Measurements from ENCODE around the gene RAD51B. TPM values are rescaled to one million over a fixed set of nuclear protein-coding genes. Genes with fewer than 3 reads are reported as not detected.

RAD51B gene
- total RNA-seq, 2 donors from 2014 or later: 22.8 to 33.8 TPM

GRCh38 chr14:67852926-67853604 is 33.5 kb downstream of the RAD51B start:
- Histone ChIP-seq H3K4me1 (ENCODE audit: control insufficient read depth, insufficient read depth, low read length) (no peaks in the 10 kb centered on the region), H3K27ac (ENCODE audit: low read depth, low read length) (no peak overlapping the region), H3K27me3 (ENCODE audit: control insufficient read depth, insufficient read depth, low read length, poor library complexity, severe bottlenecking) (no peaks in the 10 kb centered on the region), H3K4me3 (ENCODE audit: low read length) (no peak overlapping the region), H3K36me3 (ENCODE audit: control insufficient read depth, insufficient read depth, low read length) (no peaks in the 10 kb centered on the region), H3K9ac (ENCODE audit: extremely low read depth, low read length, poor library complexity, severe bottlenecking) (no peak overlapping the region), H3K9me3 (ENCODE audit: control insufficient read depth, low read length) (no peaks in the 10 kb centered on the region)
- Mint-ChIP-seq H3K36me3 (ENCODE audit: low read depth) (peaks cover 3% of the 10 kb centered on the region), H3K27me3 (ENCODE audit: insufficient read depth) (no peaks in the 10 kb centered on the region), H3K27ac (no peak overlapping the region), H3K9me3 (no peaks in the 10 kb centered on the region), H3K4me1 (no peaks in the 10 kb centered on the region), H3K4me3 (no peak overlapping the region)
- TF ChIP-seq CTCF (conservative IDR thresholded peaks at IDR 0.05): no peak
- DNase-seq: no peak

- H3K4me3 Mint-ChIP-seq: no peak overlapping the region
- Histone ChIP-seq H3K4me1 (ENCODE audit: control insufficient read depth, insufficient read depth, low read length) (no peaks in the 10 kb centered on the region), H3K27me3 (ENCODE audit: control insufficient read depth, insufficient read depth, low read length, poor library complexity, severe bottlenecking) (no peaks in the 10 kb centered on the region), H3K9ac (ENCODE audit: extremely low read depth, low read length, poor library complexity, severe bottlenecking) (no peak overlapping the region), H3K36me3 (ENCODE audit: control insufficient read depth, insufficient read depth, low read length) (no peaks in the 10 kb centered on the region), H3K4me3 (ENCODE audit: low read length) (no peak overlapping the region), H3K9me3 (ENCODE audit: control insufficient read depth, low read length) (no peaks in the 10 kb centered on the region), H3K27ac (ENCODE audit: low read depth, low read length) (no peak overlapping the region)
- H3K9me3 Mint-ChIP-seq: no peaks in the 10 kb centered on the region
- no peak for DNase-seq
- no peaks in the 10 kb centered on the region for H3K4me1 Mint-ChIP-seq
- no peak overlapping the region for H3K27ac Mint-ChIP-seq
- H3K27me3 Mint-ChIP-seq (ENCODE audit: insufficient read depth): no peaks in the 10 kb centered on the region
- H3K36me3 Mint-ChIP-seq (ENCODE audit: low read depth): no peaks in the 10 kb centered on the region
- WGBS, 2 experiments (ENCODE audit: insufficient coverage in 1 of 2, insufficient read length in 1 of 2): 83 to 97% methylated on average over 1 to 2 of the region's 3 CpGs
- no peak for TF ChIP-seq CTCF (conservative IDR thresholded peaks at IDR 0.05)
Observed at GRCh38 chr14:67853715-67854114, 34.1 kb downstream of the RAD51B start.

GRCh38 chr14:67856827-67857226 is 37.2 kb downstream of the RAD51B start:
- Histone ChIP-seq H3K9ac (ENCODE audit: extremely low read depth, low read length, poor library complexity, severe bottlenecking) (no peak overlapping the region), H3K36me3 (ENCODE audit: control insufficient read depth, insufficient read depth, low read length) (no peaks in the 10 kb centered on the region), H3K4me3 (ENCODE audit: low read length) (no peak overlapping the region), H3K27ac (ENCODE audit: low read depth, low read length) (no peak overlapping the region), H3K9me3 (ENCODE audit: control insufficient read depth, low read length) (no peaks in the 10 kb centered on the region), H3K27me3 (ENCODE audit: control insufficient read depth, insufficient read depth, low read length, poor library complexity, severe bottlenecking) (no peaks in the 10 kb centered on the region), H3K4me1 (ENCODE audit: control insufficient read depth, insufficient read depth, low read length) (no peaks in the 10 kb centered on the region)
- WGBS, 2 experiments (ENCODE audit: insufficient coverage in 1 of 2, insufficient read length in 1 of 2): 85% methylated on average over 2 of the region's 2 CpGs; no CpG with 5 or more reads in 1 of the 2 experiments
- no peak for TF ChIP-seq CTCF (conservative IDR thresholded peaks at IDR 0.05)
- Mint-ChIP-seq H3K4me3 (no peak overlapping the region), H3K9me3 (no peaks in the 10 kb centered on the region), H3K27me3 (ENCODE audit: insufficient read depth) (no peaks in the 10 kb centered on the region), H3K4me1 (no peaks in the 10 kb centered on the region), H3K27ac (no peak overlapping the region), H3K36me3 (ENCODE audit: low read depth) (no peaks in the 10 kb centered on the region)
- no peak for DNase-seq

Measured in endodermal cell (in vitro differentiated cells).